Body of pancreas (tissue), 4 donors: ENCODE measurements around the gene SHISA3.

Experiments used
- CTCF ChIP-seq, 7 experiments: fragments of 450-650 bp in 4 of 7; fragments of 200-600 bp in 3 of 7; sonication (generic) in 3 of 7; IDR thresholded peaks; one replicate each; pipeline ENCODE4 v1.5.1; 2016 to 2019; ENCODE audit warnings: antibody characterized with exemption in 7 of 7
- POLR2A ChIP-seq, 3 donors: fragments of 450-650 bp; IDR thresholded peaks; one replicate each; pipeline ENCODE4 v1.6.1; 2016; ENCODE audit warnings: antibody characterized with exemption in 3 of 3, mild to moderate bottlenecking in 2 of 3

- TF ChIP-seq CTCF (IDR thresholded peaks at IDR 0.05), result no peak
- TF ChIP-seq POLR2A (IDR thresholded peaks at IDR 0.05), result no peak
Measured at GRCh38 chr4:42446823-42447222, 49.5 kb downstream of the SHISA3 start.
